SKM-1 treated with dmso at 0.1 percent for 144 hours (cell line): Measurements from ENCODE around the gene SNX2.

Experiments
- DNase-seq: peaks from one replicate; lab custom pipeline; 2025; ENCODE audit not compliant: unreplicated experiment; lab: John Stamatoyannopoulos, UW

Gene SNX2

GRCh38 chr5:122772446-122772845, 2.4 kb upstream of the SNX2 start:
- no peak for DNase-seq

GRCh38 chr5:122773619-122774018, 1.3 kb upstream of the SNX2 start:
- peak; percentile 76 for DNase-seq

- DNase-seq = no peak
These were observed 390 bp upstream of the SNX2 start for GRCh38 chr5:122774519-122774860.

- peak; percentile 82 for DNase-seq
These were observed 966 bp downstream of the SNX2 start for GRCh38 chr5:122775550-122776542.

- no peak for DNase-seq
These were observed 3.3 kb downstream of the SNX2 start for GRCh38 chr5:122778157-122778556.

GRCh38 chr5:122779451-122779850, 4.6 kb downstream of the SNX2 start:
- DNase-seq = no peak

GRCh38 chr5:122780296-122780695, 5.4 kb downstream of the SNX2 start:
- DNase-seq = no peak

- no peak for DNase-seq
These were observed 6.6 kb downstream of the SNX2 start for GRCh38 chr5:122781465-122781864.

- no peak for DNase-seq
These were observed 10.4 kb downstream of the SNX2 start for GRCh38 chr5:122785294-122785693.

- no peak for DNase-seq
These were observed 13.5 kb downstream of the SNX2 start for GRCh38 chr5:122788371-122788770.

- DNase-seq = no peak
These were observed 14.1 kb downstream of the SNX2 start for GRCh38 chr5:122788996-122789395.

- no peak for DNase-seq
These were observed 14.7 kb downstream of the SNX2 start for GRCh38 chr5:122789461-122790171.

- DNase-seq = no peak
These were observed 15.6 kb downstream of the SNX2 start for GRCh38 chr5:122790354-122791103.

GRCh38 chr5:122805481-122805880, 30.6 kb downstream of the SNX2 start:
- no peak for DNase-seq

GRCh38 chr5:122810405-122810804, 35.5 kb downstream of the SNX2 start:
- DNase-seq = no peak

GRCh38 chr5:122815218-122815767, 40.4 kb downstream of the SNX2 start:
- DNase-seq = no peak

- DNase-seq = no peak
These were observed 41.9 kb downstream of the SNX2 start for GRCh38 chr5:122816756-122817155.

- no peak for DNase-seq
These were observed 57.1 kb downstream of the SNX2 start for GRCh38 chr5:122831984-122832383.

GRCh38 chr5:122835681-122836080, 60.8 kb downstream of the SNX2 start:
- no peak for DNase-seq

GRCh38 chr5:122836947-122837346, 62.1 kb downstream of the SNX2 start:
- DNase-seq = no peak

- DNase-seq = no peak
These were observed 64.9 kb downstream of the SNX2 start for GRCh38 chr5:122839731-122840130.
